ENCODE data around the gene SYDE1.

Gene SYDE1

GRCh38 chr19:15081911-15082310 is 25.3 kb upstream of the SYDE1 start, which contains the start of gene OR1I1:
TSS of gene OR1I1 (plus strand) at chr19:15082211. CDS start at chr19:15087066, 4,855 bp downstream.
- H4K20me1 ChIP-seq (ENCODE audit: insufficient read depth, low read length, poor library complexity, severe bottlenecking), result no peaks in the 10 kb centered on the region
- no peaks in the 10 kb centered on the region for H3K27me3 ChIP-seq (ENCODE audit: insufficient read depth, low read length, poor library complexity, severe bottlenecking)
- H3K4me1 ChIP-seq (ENCODE audit: insufficient read depth, low read length, poor library complexity, severe bottlenecking), result no peaks in the 10 kb centered on the region
- H3K9me2 ChIP-seq (replicated peaks; ENCODE audit: low read depth, low read length), result no peaks in the 10 kb centered on the region
- H3K4me3 ChIP-seq (ENCODE audit: low read length, poor library complexity, severe bottlenecking), result no peak within 1 kb of the TSS
- no peak within 1 kb of the TSS for H3K9ac ChIP-seq (ENCODE audit: low read depth, low read length, poor library complexity, severe bottlenecking)
- TF ChIP-seq EZH2phosphoT487 (IDR thresholded peaks at IDR 0.05; ENCODE audit: borderline replicate concordance) (no peak), CTCF (conservative IDR thresholded peaks at IDR 0.05; ENCODE audit: low read length) (no peak)
- H3F3A ChIP-seq (ENCODE audit: low read depth), result no peaks in the 10 kb centered on the region
- no peaks in the 10 kb centered on the region for H3K36me3 ChIP-seq (ENCODE audit: insufficient read depth, low read length)
- H2AFZ ChIP-seq (ENCODE audit: low read length), result no peak within 1 kb of the TSS
- no peaks in the 10 kb centered on the region for H3K9me3 ChIP-seq (ENCODE audit: insufficient read depth, low read depth, low read length)
- no peaks in the 10 kb centered on the region for H3K79me2 ChIP-seq (ENCODE audit: insufficient read depth, low read length)
- H3K4me2 ChIP-seq (ENCODE audit: low read depth, low read length, poor library complexity, severe bottlenecking), result no peak within 1 kb of the TSS

GRCh38 chr19:15087182-15087581 is 20.0 kb upstream of the SYDE1 start:
- no peaks in the 10 kb centered on the region for H3K27me3 ChIP-seq (ENCODE audit: insufficient read depth, low read length, poor library complexity, severe bottlenecking)
- no peaks in the 10 kb centered on the region for H3K4me1 ChIP-seq (ENCODE audit: insufficient read depth, low read length, poor library complexity, severe bottlenecking)
- H4K20me1 ChIP-seq (ENCODE audit: insufficient read depth, low read length, poor library complexity, severe bottlenecking), result no peaks in the 10 kb centered on the region
- H3K9ac ChIP-seq (ENCODE audit: low read depth, low read length, poor library complexity, severe bottlenecking), result no peak overlapping the region
- no peak for TF ChIP-seq CTCF (conservative IDR thresholded peaks at IDR 0.05; ENCODE audit: low read length)
- no peak for TF ChIP-seq EZH2phosphoT487 (IDR thresholded peaks at IDR 0.05; ENCODE audit: borderline replicate concordance)
- no peak overlapping the region for H3K4me2 ChIP-seq (ENCODE audit: low read depth, low read length, poor library complexity, severe bottlenecking)
- H3K9me3 ChIP-seq (ENCODE audit: insufficient read depth, low read depth, low read length), result no peaks in the 10 kb centered on the region
- no peak overlapping the region for H2AFZ ChIP-seq (ENCODE audit: low read length)
- H3K9me2 ChIP-seq (replicated peaks; ENCODE audit: low read depth, low read length), result no peaks in the 10 kb centered on the region
- H3F3A ChIP-seq (ENCODE audit: low read depth), result no peaks in the 10 kb centered on the region
- H3K79me2 ChIP-seq (ENCODE audit: insufficient read depth, low read length), result no peaks in the 10 kb centered on the region
- no peaks in the 10 kb centered on the region for H3K36me3 ChIP-seq (ENCODE audit: insufficient read depth, low read length)
- H3K4me3 ChIP-seq (ENCODE audit: low read length, poor library complexity, severe bottlenecking), result no peak overlapping the region

- TF ChIP-seq EZH2phosphoT487 (IDR thresholded peaks at IDR 0.05; ENCODE audit: borderline replicate concordance) (no peak), CTCF (conservative IDR thresholded peaks at IDR 0.05; ENCODE audit: low read length) (peak; percentile 67)
- Histone ChIP-seq H3K9ac (ENCODE audit: low read depth, low read length, poor library complexity, severe bottlenecking) (no peak overlapping the region), H3K9me2 (replicated peaks; ENCODE audit: low read depth, low read length) (no peaks in the 10 kb centered on the region), H3K4me3 (ENCODE audit: low read length, poor library complexity, severe bottlenecking) (no peak overlapping the region), H3K36me3 (ENCODE audit: insufficient read depth, low read length) (no peaks in the 10 kb centered on the region), H3K79me2 (ENCODE audit: insufficient read depth, low read length) (no peaks in the 10 kb centered on the region), H4K20me1 (ENCODE audit: insufficient read depth, low read length, poor library complexity, severe bottlenecking) (no peaks in the 10 kb centered on the region), H3K4me2 (ENCODE audit: low read depth, low read length, poor library complexity, severe bottlenecking) (no peak overlapping the region), H3K9me3 (ENCODE audit: insufficient read depth, low read depth, low read length) (no peaks in the 10 kb centered on the region), H2AFZ (ENCODE audit: low read length) (no peak overlapping the region), H3K27me3 (ENCODE audit: insufficient read depth, low read length, poor library complexity, severe bottlenecking) (no peaks in the 10 kb centered on the region), H3F3A (ENCODE audit: low read depth) (no peaks in the 10 kb centered on the region), H3K4me1 (ENCODE audit: insufficient read depth, low read length, poor library complexity, severe bottlenecking) (no peaks in the 10 kb centered on the region)
Observed at GRCh38 chr19:15091918-15092753, 15.1 kb upstream of the SYDE1 start.

Data from Loucy (cell line).